ENCODE measurements around the gene C1QTNF3.
"Not testable (repeated sequence)": the region's sequence is repeated elsewhere in the genome, so short reads cannot be mapped to it uniquely, and the experiment has no call there.

- not testable (repeated sequence) for TF ChIP-seq CTCF, EP300, POLR2A, POLR2AphosphoS5 (IDR thresholded peaks at IDR 0.05)
These were observed 31.5 kb upstream of the C1QTNF3 start for GRCh38 chr5:34074472-34074871.

All from stomach (tissue), 4 donors.